WTC11 (cell line): Measurements from ENCODE around the gene NTRK1. TPM values are rescaled to one million over a fixed set of nuclear protein-coding genes. Genes with fewer than 3 reads are reported as not detected.

Experiments used
- ATAC-seq: fragments of 200-7000 bp; cut with Tn5 transposase; 2 replicates; pipeline ENCODE4 v1.10.0; 2021; ENCODE audit warnings: mild to moderate bottlenecking, moderate library complexity
- CTCF ChIA-PET: fragments of 300-600 bp; sonication (Branson Sonifier 250); formaldehyde crosslinking; loops from one replicate; lab custom pipeline; 2021; ENCODE audit warnings: antibody characterized with exemption; lab: Charles Lee
- POLR2A ChIA-PET: fragments of 350-600 bp; sonication (Branson Sonifier 250); formaldehyde crosslinking; loops from one replicate; lab custom pipeline; 2021; ENCODE audit warnings: antibody characterized with exemption; lab: Charles Lee
- DNase-seq: peaks from one replicate; pipeline ENCODE4 v3.0.0; 2021; ENCODE audit warnings: low spot score
- H3K27ac Mint-ChIP-seq: 2 replicates; pipeline ENCODE4 v1.8.0; 2021; ENCODE audit warnings: mixed read lengths
- H3K27me3 Mint-ChIP-seq: 2 replicates; pipeline ENCODE4 v1.8.0; 2021; ENCODE audit warnings: low read depth, mild to moderate bottlenecking, moderate library complexity, mixed read lengths
- H3K36me3 Mint-ChIP-seq: 2 replicates; pipeline ENCODE4 v1.8.0; 2021; ENCODE audit warnings: mixed read lengths
- H3K4me1 Mint-ChIP-seq: 2 replicates; pipeline ENCODE4 v1.8.0; 2022; ENCODE audit warnings: mixed read lengths
- H3K4me3 Mint-ChIP-seq: 2 replicates; pipeline ENCODE4 v1.8.0; 2021; ENCODE audit warnings: mild to moderate bottlenecking, moderate library complexity, mixed read lengths
- H3K9me3 Mint-ChIP-seq: 2 replicates; pipeline ENCODE4 v1.8.0; 2021; ENCODE audit warnings: mixed read lengths
- CBFB ChIP-seq: sonication (generic); formaldehyde crosslinking; IDR thresholded peaks from 2 replicates; pipeline ENCODE4 v1.8.1; 2022; ENCODE audit warnings: mild to moderate bottlenecking, low read depth, missing genetic modification reagents
- CREB1 ChIP-seq: sonication (generic); formaldehyde crosslinking; IDR thresholded peaks from 2 replicates; pipeline ENCODE4 v1.8.0; 2023; ENCODE audit warnings: mild to moderate bottlenecking, missing genetic modification reagents
- FOXK1 ChIP-seq: sonication (generic); formaldehyde crosslinking; IDR thresholded peaks from 2 replicates; pipeline ENCODE4 v1.8.0; 2022; ENCODE audit warnings: mild to moderate bottlenecking, moderate library complexity, missing genetic modification reagents
- FOXP1 ChIP-seq: sonication (generic); formaldehyde crosslinking; IDR thresholded peaks from 2 replicates; pipeline ENCODE4 v1.8.0; 2022; ENCODE audit warnings: missing genetic modification reagents, mild to moderate bottlenecking, moderate library complexity, borderline replicate concordance
- GTF2I ChIP-seq: fragments of 250-450 bp; sonication (Bioruptor Pico); conservative IDR thresholded peaks from 2 replicates; pipeline ENCODE4 v1.4.0; 2021; ENCODE audit warnings: mild to moderate bottlenecking
- JUN ChIP-seq: sonication (generic); formaldehyde crosslinking; IDR thresholded peaks from 2 replicates; pipeline ENCODE4 v1.8.0; 2023; ENCODE audit warnings: mild to moderate bottlenecking, missing genetic modification reagents
- MXD4 ChIP-seq: fragments of 250-450 bp; sonication (Bioruptor Pico); IDR thresholded peaks from 2 replicates; pipeline ENCODE4 v1.8.0; 2021; ENCODE audit warnings: mild to moderate bottlenecking, moderate library complexity, borderline replicate concordance
- MYBL2 ChIP-seq: sonication (generic); formaldehyde crosslinking; IDR thresholded peaks from 2 replicates; pipeline ENCODE4 v1.8.1; 2023; ENCODE audit warnings: mild to moderate bottlenecking, moderate library complexity, missing genetic modification reagents
- NFE2L1 ChIP-seq: sonication (generic); formaldehyde crosslinking; IDR thresholded peaks from 2 replicates; pipeline ENCODE4 v1.8.1; 2023; ENCODE audit warnings: missing genetic modification reagents
- NR1H2 ChIP-seq: sonication (generic); formaldehyde crosslinking; IDR thresholded peaks from 2 replicates; pipeline ENCODE4 v1.9.0; 2021; ENCODE audit warnings: mild to moderate bottlenecking, moderate library complexity, missing genetic modification reagents
- NR2C2 ChIP-seq: sonication (generic); formaldehyde crosslinking; IDR thresholded peaks from 2 replicates; pipeline ENCODE4 v1.8.0; 2022; ENCODE audit warnings: mild to moderate bottlenecking, missing genetic modification reagents
- RELA ChIP-seq: sonication (generic); formaldehyde crosslinking; IDR thresholded peaks from 2 replicates; pipeline ENCODE4 v1.8.1; 2022; ENCODE audit warnings: missing genetic modification reagents, mild to moderate bottlenecking, borderline replicate concordance
- RORB ChIP-seq: fragments of 250-450 bp; sonication (Bioruptor Pico); IDR thresholded peaks from 2 replicates; pipeline ENCODE4 v1.9.0; 2021; ENCODE audit warnings: mild to moderate bottlenecking
- SOX15 ChIP-seq: fragments of 250-450 bp; sonication (Bioruptor Pico); IDR thresholded peaks from 2 replicates; pipeline ENCODE4 v1.9.0; 2021; ENCODE audit warnings: mild to moderate bottlenecking
- SP1 ChIP-seq: sonication (generic); formaldehyde crosslinking; conservative IDR thresholded peaks from 2 replicates; pipeline ENCODE4 v1.8.1; 2022; ENCODE audit warnings: missing genetic modification reagents
- ZBTB21 ChIP-seq: sonication (generic); formaldehyde crosslinking; IDR thresholded peaks from 2 replicates; pipeline ENCODE4 v1.8.1; 2023; ENCODE audit warnings: mild to moderate bottlenecking, missing genetic modification reagents, borderline replicate concordance
- ZNF396 ChIP-seq: fragments of 250-450 bp; sonication (Bioruptor Pico); IDR thresholded peaks from 2 replicates; pipeline ENCODE4 v1.8.0; 2021; ENCODE audit warnings: mild to moderate bottlenecking, moderate library complexity, borderline replicate concordance
- ZNF671 ChIP-seq: fragments of 250-450 bp; sonication (Bioruptor Pico); IDR thresholded peaks from 2 replicates; pipeline ENCODE4 v1.8.0; 2021; ENCODE audit warnings: mild to moderate bottlenecking
- total RNA-seq: library from RNA; stranded (reverse); gene quantifications from 3 replicates; pipeline ENCODE4 v1.2.3, GENCODE V29; 2021
- TF ChIP-seq, protein P1 (sequence below): sonication (generic); formaldehyde crosslinking; IDR thresholded peaks from 2 replicates; pipeline ENCODE4 v1.8.1; 2022; ENCODE audit warnings: mild to moderate bottlenecking, moderate library complexity, missing genetic modification reagents
- TF ChIP-seq, protein P2 (sequence below): sonication (generic); formaldehyde crosslinking; IDR thresholded peaks from 2 replicates; pipeline ENCODE4 v1.8.1; 2023; ENCODE audit warnings: mild to moderate bottlenecking, missing genetic modification reagents, moderate library complexity
- TF ChIP-seq, protein P3 (sequence below): fragments of 250-450 bp; sonication (Bioruptor Pico); conservative IDR thresholded peaks from 2 replicates; pipeline ENCODE4 v1.9.0; 2021; ENCODE audit warnings: mild to moderate bottlenecking
- TF ChIP-seq, protein P4 (sequence below): fragments of 250-450 bp; sonication (Bioruptor Pico); IDR thresholded peaks from 2 replicates; pipeline ENCODE4 v1.9.0; 2021; ENCODE audit warnings: mild to moderate bottlenecking
- TF ChIP-seq, protein P5 (sequence below): sonication (generic); formaldehyde crosslinking; conservative IDR thresholded peaks from 2 replicates; pipeline ENCODE4 v1.8.1; 2022; ENCODE audit warnings: mild to moderate bottlenecking, missing genetic modification reagents

NTRK1 gene
- total RNA-seq, 1 experiment from 2014 or later, result 0.42 TPM

DNA sequence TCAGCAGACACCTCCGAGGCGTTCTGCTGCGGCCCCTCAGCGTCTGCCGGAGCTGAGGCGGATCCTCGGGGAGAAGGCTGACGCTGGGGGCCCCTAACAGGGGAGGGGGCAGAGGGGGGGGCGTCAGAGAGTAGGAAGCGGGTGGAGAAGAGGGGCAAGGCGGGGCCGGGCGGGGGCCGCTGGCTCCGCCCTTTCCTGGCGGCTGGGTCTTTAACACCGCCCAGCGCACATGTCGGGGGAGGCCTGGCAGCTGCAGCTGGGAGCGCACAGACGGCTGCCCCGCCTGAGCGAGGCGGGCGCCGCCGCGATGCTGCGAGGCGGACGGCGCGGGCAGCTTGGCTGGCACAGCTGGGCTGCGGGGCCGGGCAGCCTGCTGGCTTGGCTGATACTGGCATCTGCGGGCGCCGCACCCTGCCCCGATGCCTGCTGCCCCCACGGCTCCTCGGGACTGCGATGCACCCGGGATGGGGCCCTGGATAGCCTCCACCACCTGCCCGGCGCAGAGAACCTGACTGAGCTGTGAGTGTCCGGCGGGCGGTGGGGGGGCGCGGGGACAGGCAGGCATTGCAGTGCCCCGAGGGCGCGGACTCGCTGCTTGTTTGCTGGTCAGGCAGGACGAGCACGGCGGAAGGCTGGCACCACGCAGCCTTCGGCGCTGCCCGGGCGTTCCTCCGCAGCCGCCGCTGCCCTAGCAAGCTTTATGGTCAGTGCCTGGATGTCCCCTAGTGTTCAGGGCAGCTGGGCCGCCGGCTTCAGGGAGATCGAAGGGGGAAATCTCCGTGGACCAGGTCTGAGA, at the start of gene NTRK1 (continued):
- TF ChIP-seq, protein P1, sequence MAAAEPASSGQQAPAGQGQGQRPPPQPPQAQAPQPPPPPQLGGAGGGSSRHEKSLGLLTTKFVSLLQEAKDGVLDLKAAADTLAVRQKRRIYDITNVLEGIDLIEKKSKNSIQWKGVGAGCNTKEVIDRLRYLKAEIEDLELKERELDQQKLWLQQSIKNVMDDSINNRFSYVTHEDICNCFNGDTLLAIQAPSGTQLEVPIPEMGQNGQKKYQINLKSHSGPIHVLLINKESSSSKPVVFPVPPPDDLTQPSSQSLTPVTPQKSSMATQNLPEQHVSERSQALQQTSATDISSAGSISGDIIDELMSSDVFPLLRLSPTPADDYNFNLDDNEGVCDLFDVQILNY, result 0 out of 2 replicates have a peak, but pooled peaks have one; percentile 46
- peak; percentile 47 for TF ChIP-seq SP1 (CRISPR knock-in tag)
- TF ChIP-seq ZNF671 (CRISPR knock-in tag), result no peak
- TF ChIP-seq, protein P2, sequence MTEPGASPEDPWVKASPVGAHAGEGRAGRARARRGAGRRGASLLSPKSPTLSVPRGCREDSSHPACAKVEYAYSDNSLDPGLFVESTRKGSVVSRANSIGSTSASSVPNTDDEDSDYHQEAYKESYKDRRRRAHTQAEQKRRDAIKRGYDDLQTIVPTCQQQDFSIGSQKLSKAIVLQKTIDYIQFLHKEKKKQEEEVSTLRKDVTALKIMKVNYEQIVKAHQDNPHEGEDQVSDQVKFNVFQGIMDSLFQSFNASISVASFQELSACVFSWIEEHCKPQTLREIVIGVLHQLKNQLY (CRISPR knock-in tag), result no peak
- TF ChIP-seq MYBL2 (CRISPR knock-in tag), result 0 out of 2 replicates have a peak, but pooled peaks have one; percentile 28
- no peak for TF ChIP-seq SOX15

DNA sequence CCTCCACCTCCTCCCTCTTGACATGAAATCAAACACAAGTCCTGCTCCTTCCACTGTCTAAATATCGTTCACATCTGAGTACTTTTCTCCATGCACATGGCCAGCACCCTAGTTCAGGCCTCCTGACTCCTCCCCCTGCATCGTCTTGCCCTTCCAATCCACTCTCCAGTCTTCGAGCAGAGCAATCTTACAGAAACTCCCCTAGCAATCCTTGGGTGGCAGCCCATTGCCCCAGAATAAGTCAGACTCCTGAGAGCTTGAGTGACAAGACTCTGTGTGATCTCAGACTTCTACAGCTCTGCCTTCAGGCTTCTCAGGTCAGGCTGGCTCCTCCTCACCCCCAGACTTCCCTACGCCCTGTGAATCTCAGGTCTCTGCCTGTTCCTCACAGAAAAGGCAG, 49.5 kb upstream of the NTRK1 start:
- peaks cover 22% of the 10 kb centered on the region for H3K4me1 Mint-ChIP-seq
- CTCF ChIA-PET, result interaction anchor here (3.5 kb wide), 1 partner anchor 48 kb away, joined by 17 read pairs; the partner anchor contains the start of gene INSRR
- no peak overlapping the region for H3K27ac Mint-ChIP-seq
- H3K9me3 Mint-ChIP-seq, result no peaks in the 10 kb centered on the region
- no peak for TF ChIP-seq RELA (CRISPR knock-in tag)
- TF ChIP-seq GTF2I, result no peak
- no peak for TF ChIP-seq MYBL2 (CRISPR knock-in tag)
- TF ChIP-seq NR1H2 (CRISPR knock-in tag), result no peak
- no peak for TF ChIP-seq MXD4 (CRISPR knock-in tag)
- no peak for TF ChIP-seq CBFB (CRISPR knock-in tag)
- no peak for TF ChIP-seq RORB (CRISPR knock-in tag)
- no peak for TF ChIP-seq ZNF396
- TF ChIP-seq, protein P3, sequence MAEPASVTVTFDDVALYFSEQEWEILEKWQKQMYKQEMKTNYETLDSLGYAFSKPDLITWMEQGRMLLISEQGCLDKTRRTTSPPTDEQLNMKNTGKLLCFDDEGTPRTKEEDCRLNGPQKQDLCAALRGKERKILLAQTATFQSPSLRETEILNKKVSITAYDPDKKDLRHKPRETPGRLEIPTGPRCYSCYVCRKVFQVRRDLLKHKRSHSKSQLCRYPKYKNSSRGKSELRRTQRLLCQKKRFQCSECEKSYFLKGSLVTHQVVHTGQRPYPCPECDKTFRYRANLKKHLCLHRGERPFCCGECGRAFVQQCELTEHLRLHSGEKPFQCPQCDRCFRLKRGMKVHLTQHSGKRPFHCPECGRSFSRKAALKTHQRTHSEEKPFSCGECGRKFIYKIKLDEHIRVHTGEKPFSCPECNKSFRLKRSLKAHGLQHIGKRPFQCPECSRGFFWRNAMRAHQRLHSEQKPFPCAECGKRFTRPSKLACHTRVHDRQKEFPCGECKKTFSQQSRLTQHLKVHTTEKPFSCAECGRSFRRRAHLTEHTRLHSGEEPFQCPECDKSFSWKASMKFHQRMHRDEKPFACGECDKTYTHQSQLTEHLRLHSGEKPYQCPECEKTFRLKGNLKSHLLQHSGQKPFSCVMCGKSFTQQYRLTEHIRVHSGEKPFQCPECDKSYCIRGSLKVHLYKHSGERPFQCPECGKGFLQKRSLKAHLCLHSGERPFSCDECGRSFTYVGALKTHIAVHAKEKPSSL (CRISPR knock-in tag), result no peak
- TF ChIP-seq, protein P4, sequence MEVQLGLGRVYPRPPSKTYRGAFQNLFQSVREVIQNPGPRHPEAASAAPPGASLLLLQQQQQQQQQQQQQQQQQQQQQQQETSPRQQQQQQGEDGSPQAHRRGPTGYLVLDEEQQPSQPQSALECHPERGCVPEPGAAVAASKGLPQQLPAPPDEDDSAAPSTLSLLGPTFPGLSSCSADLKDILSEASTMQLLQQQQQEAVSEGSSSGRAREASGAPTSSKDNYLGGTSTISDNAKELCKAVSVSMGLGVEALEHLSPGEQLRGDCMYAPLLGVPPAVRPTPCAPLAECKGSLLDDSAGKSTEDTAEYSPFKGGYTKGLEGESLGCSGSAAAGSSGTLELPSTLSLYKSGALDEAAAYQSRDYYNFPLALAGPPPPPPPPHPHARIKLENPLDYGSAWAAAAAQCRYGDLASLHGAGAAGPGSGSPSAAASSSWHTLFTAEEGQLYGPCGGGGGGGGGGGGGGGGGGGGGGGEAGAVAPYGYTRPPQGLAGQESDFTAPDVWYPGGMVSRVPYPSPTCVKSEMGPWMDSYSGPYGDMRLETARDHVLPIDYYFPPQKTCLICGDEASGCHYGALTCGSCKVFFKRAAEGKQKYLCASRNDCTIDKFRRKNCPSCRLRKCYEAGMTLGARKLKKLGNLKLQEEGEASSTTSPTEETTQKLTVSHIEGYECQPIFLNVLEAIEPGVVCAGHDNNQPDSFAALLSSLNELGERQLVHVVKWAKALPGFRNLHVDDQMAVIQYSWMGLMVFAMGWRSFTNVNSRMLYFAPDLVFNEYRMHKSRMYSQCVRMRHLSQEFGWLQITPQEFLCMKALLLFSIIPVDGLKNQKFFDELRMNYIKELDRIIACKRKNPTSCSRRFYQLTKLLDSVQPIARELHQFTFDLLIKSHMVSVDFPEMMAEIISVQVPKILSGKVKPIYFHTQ, result no peak
- TF ChIP-seq, protein P5, sequence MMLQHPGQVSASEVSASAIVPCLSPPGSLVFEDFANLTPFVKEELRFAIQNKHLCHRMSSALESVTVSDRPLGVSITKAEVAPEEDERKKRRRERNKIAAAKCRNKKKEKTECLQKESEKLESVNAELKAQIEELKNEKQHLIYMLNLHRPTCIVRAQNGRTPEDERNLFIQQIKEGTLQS (CRISPR knock-in tag), result no peak
- no peak for TF ChIP-seq CREB1 (CRISPR knock-in tag)
- no peak for TF ChIP-seq NR2C2
- TF ChIP-seq JUN (CRISPR knock-in tag), result no peak
- TF ChIP-seq NFE2L1 (CRISPR knock-in tag), result no peak
- no peak for TF ChIP-seq FOXK1 (CRISPR knock-in tag)
- TF ChIP-seq FOXP1 (CRISPR knock-in tag), result no peak
- no peak for TF ChIP-seq ZBTB21 (CRISPR knock-in tag)
- TF ChIP-seq, all 79 proteins: peak for 0
- H3K27me3 Mint-ChIP-seq, result peaks cover 49% of the 10 kb centered on the region
- H3K4me3 Mint-ChIP-seq, result no peak overlapping the region
- no peak for DNase-seq
- H3K36me3 Mint-ChIP-seq, result peaks cover 5% of the 10 kb centered on the region; the same call in 1 of the 2 replicates
- POLR2A ChIA-PET, result no interaction called here
- ATAC-seq, result no peak
